Measurements from ENCODE around the gene NME7.

GRCh38 chr1:169105087-169105433 lies 262.5 kb downstream of the NME7 start:
- TF ChIP-seq, protein P1, sequence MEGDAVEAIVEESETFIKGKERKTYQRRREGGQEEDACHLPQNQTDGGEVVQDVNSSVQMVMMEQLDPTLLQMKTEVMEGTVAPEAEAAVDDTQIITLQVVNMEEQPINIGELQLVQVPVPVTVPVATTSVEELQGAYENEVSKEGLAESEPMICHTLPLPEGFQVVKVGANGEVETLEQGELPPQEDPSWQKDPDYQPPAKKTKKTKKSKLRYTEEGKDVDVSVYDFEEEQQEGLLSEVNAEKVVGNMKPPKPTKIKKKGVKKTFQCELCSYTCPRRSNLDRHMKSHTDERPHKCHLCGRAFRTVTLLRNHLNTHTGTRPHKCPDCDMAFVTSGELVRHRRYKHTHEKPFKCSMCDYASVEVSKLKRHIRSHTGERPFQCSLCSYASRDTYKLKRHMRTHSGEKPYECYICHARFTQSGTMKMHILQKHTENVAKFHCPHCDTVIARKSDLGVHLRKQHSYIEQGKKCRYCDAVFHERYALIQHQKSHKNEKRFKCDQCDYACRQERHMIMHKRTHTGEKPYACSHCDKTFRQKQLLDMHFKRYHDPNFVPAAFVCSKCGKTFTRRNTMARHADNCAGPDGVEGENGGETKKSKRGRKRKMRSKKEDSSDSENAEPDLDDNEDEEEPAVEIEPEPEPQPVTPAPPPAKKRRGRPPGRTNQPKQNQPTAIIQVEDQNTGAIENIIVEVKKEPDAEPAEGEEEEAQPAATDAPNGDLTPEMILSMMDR (IDR thresholded peaks at IDR 0.05): no peak
- no peak for TF ChIP-seq POLR2A (IDR thresholded peaks at IDR 0.05)
